Lung microvascular endothelial cell (primary cell): ENCODE measurements around the gene MYORG. TPM values are rescaled to one million over a fixed set of nuclear protein-coding genes. Genes with fewer than 3 reads are reported as not detected.
A peak's percentile ranks its signal among the peaks of the same experiment; 100 is the strongest.

ENCODE experiments used
- DNase-seq, 2 donors: peaks; one replicate each; pipeline versions ENCODE4 v3.0.0 to v3.0.0-alpha.2; 2010; ENCODE audit warnings: low read depth in 2 of 2
- total RNA-seq: library from RNA; depleted of rRNA; stranded (reverse); fragments of >200 nt; gene quantifications from 2 replicates; pipeline ENCODE4 v1.2.1, GENCODE V29; 2014

Gene MYORG
- total RNA-seq, 1 donor from 2014 or later, result 2.6 TPM

- DNase-seq, result no peak
These were observed 7.9 kb upstream of the MYORG start for GRCh38 chr9:34384368-34385165.

GRCh38 chr9:34383904-34384303 lies 7.2 kb upstream of the MYORG start:
- no peak for DNase-seq

- DNase-seq, result no peak
These were observed 6.2 kb upstream of the MYORG start for GRCh38 chr9:34382879-34383278.

- DNase-seq, result no peak
These were observed 5.4 kb upstream of the MYORG start for GRCh38 chr9:34382054-34382453.

- no peak for DNase-seq
These were observed 4.6 kb upstream of the MYORG start for GRCh38 chr9:34381323-34381722.

- DNase-seq, result peak; percentile 67 to 71
These were observed 4.0 kb upstream of the MYORG start for GRCh38 chr9:34380511-34381315.

- no peak for DNase-seq
These were observed 3.4 kb upstream of the MYORG start for GRCh38 chr9:34380034-34380510.

GRCh38 chr9:34379334-34380033 lies 2.8 kb upstream of the MYORG start:
- DNase-seq, result peak; percentile 83 to 87

- no peak for DNase-seq
These were observed 1.8 kb upstream of the MYORG start for GRCh38 chr9:34378376-34379060.

- peak in 1 of 2 donors; percentile 13 for DNase-seq
These were observed 677 bp upstream of the MYORG start for GRCh38 chr9:34377404-34377746.

- DNase-seq, result peak; percentile 35 to 43
These were observed 650 bp downstream of the MYORG start for GRCh38 chr9:34375901-34376595.

GRCh38 chr9:34374905-34375552 lies 1.7 kb downstream of the MYORG start:
- no peak for DNase-seq

GRCh38 chr9:34374339-34374738 lies 2.4 kb downstream of the MYORG start:
- no peak for DNase-seq

GRCh38 chr9:34373749-34374148 lies 2.9 kb downstream of the MYORG start:
- DNase-seq, result no peak

- DNase-seq, result no peak
These were observed 4.2 kb downstream of the MYORG start for GRCh38 chr9:34372467-34373011.

GRCh38 chr9:34371886-34372466 lies 4.7 kb downstream of the MYORG start:
- no peak for DNase-seq

- peak in 1 of 2 donors; percentile 25 for DNase-seq
These were observed 5.5 kb downstream of the MYORG start for GRCh38 chr9:34370970-34371880.

- no peak for DNase-seq
These were observed 6.2 kb downstream of the MYORG start for GRCh38 chr9:34370335-34370969.
